Type B pancreatic cell (in vitro differentiated cells): Measurements from ENCODE around the gene SLC5A10. TPM values are rescaled to one million over a fixed set of nuclear protein-coding genes. Genes with fewer than 3 reads are reported as not detected.

ENCODE experiments used
- DNase-seq: peaks from one replicate; pipeline ENCODE4 v3.0.0; 2021; ENCODE audit warnings: mixed read lengths; ENCODE audit not compliant: unreplicated experiment; ENCODE audit errors: extremely low spot score
- H3K27ac Mint-ChIP-seq: 2 replicates; pipeline ENCODE4 v1.8.0; 2021; ENCODE audit warnings: mild to moderate bottlenecking, mixed read lengths
- H3K27me3 Mint-ChIP-seq: 2 replicates; pipeline ENCODE4 v1.8.0; 2021; ENCODE audit warnings: mixed read lengths
- H3K36me3 Mint-ChIP-seq: 2 replicates; pipeline ENCODE4 v1.8.0; 2021; ENCODE audit warnings: mixed read lengths
- H3K4me1 Mint-ChIP-seq: one replicate; pipeline ENCODE4 v1.8.0; 2021; ENCODE audit warnings: mixed read lengths; ENCODE audit not compliant: unreplicated experiment
- H3K4me3 Mint-ChIP-seq: 2 replicates; pipeline ENCODE4 v1.8.0; 2021; ENCODE audit warnings: mild to moderate bottlenecking, mixed read lengths
- H3K9me3 Mint-ChIP-seq: 2 replicates; pipeline ENCODE4 v1.8.0; 2021; ENCODE audit warnings: mixed read lengths
- CTCF ChIP-seq: fragments of 200-600 bp; sonication (generic); conservative IDR thresholded peaks from 2 replicates; pipeline ENCODE4 v1.5.0; 2021; ENCODE audit warnings: antibody characterized with exemption, mild to moderate bottlenecking
- total RNA-seq: library from RNA; stranded (reverse); gene quantifications from 2 replicates; pipeline ENCODE4 v1.2.1, GENCODE V29; 2021; ENCODE audit warnings: low replicate concordance

Gene SLC5A10
- total RNA-seq, 1 donor from 2014 or later, result 0.19 TPM

DNA sequence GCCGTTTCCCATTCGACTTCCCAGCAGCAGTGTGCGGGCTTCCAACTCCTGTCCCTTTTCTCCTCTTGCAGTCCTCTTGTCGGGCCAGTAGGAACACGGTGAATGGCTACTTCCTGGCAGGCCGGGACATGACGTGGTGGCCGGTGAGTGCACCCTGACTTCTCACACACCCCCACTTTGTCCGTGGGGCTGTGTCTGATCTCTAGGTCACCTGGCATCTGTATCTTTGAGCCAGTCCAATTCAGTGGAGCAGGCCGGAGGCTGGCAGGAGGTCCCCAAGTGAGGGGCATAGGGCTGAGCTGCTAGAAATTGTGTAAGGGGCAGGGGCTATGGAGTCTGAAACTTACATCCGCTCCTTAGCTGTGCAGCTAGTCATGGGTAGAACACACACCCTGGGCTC lies 6.6 kb downstream of the SLC5A10 start:
- no peaks in the 10 kb centered on the region for H3K36me3 Mint-ChIP-seq
- peaks cover 23% of the 10 kb centered on the region for H3K4me1 Mint-ChIP-seq
- H3K4me3 Mint-ChIP-seq, result no peak overlapping the region
- no peak overlapping the region for H3K27ac Mint-ChIP-seq
- TF ChIP-seq CTCF, result no peak
- DNase-seq, result no peak
- peaks cover 3% of the 10 kb centered on the region for H3K27me3 Mint-ChIP-seq
- H3K9me3 Mint-ChIP-seq, result no peaks in the 10 kb centered on the region

GRCh38 chr17:18959071-18959844 lies 7.3 kb downstream of the SLC5A10 start:
- no peaks in the 10 kb centered on the region for H3K9me3 Mint-ChIP-seq
- DNase-seq, result no peak
- peaks cover 23% of the 10 kb centered on the region for H3K4me1 Mint-ChIP-seq
- H3K36me3 Mint-ChIP-seq, result no peaks in the 10 kb centered on the region
- H3K27me3 Mint-ChIP-seq, result peaks cover 3% of the 10 kb centered on the region
- no peak overlapping the region for H3K27ac Mint-ChIP-seq
- TF ChIP-seq CTCF, result no peak
- no peak overlapping the region for H3K4me3 Mint-ChIP-seq

DNA sequence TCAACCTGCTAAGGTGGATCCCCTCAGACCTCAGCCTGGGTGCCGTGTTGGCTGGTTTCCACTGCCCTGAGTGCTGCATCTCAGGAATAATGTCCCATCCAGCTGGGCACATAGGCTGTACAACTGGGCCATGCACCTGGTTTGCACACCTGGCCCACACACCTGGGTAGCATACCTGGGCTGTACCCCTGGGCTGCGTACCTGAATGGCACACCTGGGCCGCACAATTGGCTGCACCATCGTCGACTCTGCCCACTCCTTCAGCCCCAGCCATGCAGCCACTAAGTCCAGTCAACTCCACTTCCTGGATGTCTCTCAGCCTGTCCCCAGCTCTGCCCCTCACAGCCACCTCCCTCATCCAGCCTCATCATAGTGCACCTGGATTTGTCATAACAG lies 7.9 kb downstream of the SLC5A10 start:
- H3K27me3 Mint-ChIP-seq, result peaks cover 3% of the 10 kb centered on the region
- peak overlapping the region; percentile 23 for H3K27ac Mint-ChIP-seq
- peaks cover 23% of the 10 kb centered on the region for H3K4me1 Mint-ChIP-seq
- no peaks in the 10 kb centered on the region for H3K36me3 Mint-ChIP-seq
- TF ChIP-seq CTCF, result no peak
- no peaks in the 10 kb centered on the region for H3K9me3 Mint-ChIP-seq
- H3K4me3 Mint-ChIP-seq, result no peak overlapping the region
- DNase-seq, result no peak

DNA sequence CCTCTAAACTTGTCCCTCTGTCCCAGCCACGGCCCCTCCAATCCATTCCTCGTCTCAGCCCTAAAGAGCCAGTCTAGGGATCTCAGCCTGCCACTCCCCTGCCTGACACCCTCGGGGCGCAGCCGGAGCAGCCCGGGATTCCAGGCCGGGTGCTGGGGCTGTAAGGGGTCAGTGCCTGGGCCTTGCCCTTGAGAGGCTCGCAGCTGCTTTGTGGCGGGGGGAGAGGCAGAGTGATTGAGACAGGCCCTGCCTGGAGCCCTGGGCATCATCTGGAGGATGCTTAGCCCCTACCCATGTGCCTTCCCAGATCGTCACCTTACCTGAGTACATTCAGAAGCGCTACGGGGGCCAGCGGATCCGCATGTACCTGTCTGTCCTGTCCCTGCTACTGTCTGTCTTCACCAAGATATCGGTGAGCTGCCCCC lies 8.3 kb downstream of the SLC5A10 start:
- TF ChIP-seq CTCF, result no peak
- no peaks in the 10 kb centered on the region for H3K36me3 Mint-ChIP-seq
- no peaks in the 10 kb centered on the region for H3K9me3 Mint-ChIP-seq
- H3K27me3 Mint-ChIP-seq, result peaks cover 3% of the 10 kb centered on the region
- H3K4me3 Mint-ChIP-seq, result no peak overlapping the region
- peak overlapping the region; percentile 23 for H3K27ac Mint-ChIP-seq
- no peak for DNase-seq
- H3K4me1 Mint-ChIP-seq, result peaks cover 23% of the 10 kb centered on the region

- Mint-ChIP-seq H3K27ac (no peak overlapping the region), H3K9me3 (no peaks in the 10 kb centered on the region), H3K36me3 (no peaks in the 10 kb centered on the region), H3K4me3 (no peak overlapping the region), H3K4me1 (peaks cover 26% of the 10 kb centered on the region), H3K27me3 (peaks cover 3% of the 10 kb centered on the region)
- DNase-seq, result peak; percentile 85
- TF ChIP-seq CTCF, result peak; percentile 96
These were observed 9.0 kb downstream of the SLC5A10 start for GRCh38 chr17:18960803-18961511.
